ENCODE data around the gene OSBPL2. TPM values are rescaled to one million over a fixed set of nuclear protein-coding genes. Genes with fewer than 3 reads are reported as not detected.

The OSBPL2 gene
- total and polyA plus RNA-seq, 7 donors, result 9.6 to 30.9 (median 22.8) TPM

DNA sequence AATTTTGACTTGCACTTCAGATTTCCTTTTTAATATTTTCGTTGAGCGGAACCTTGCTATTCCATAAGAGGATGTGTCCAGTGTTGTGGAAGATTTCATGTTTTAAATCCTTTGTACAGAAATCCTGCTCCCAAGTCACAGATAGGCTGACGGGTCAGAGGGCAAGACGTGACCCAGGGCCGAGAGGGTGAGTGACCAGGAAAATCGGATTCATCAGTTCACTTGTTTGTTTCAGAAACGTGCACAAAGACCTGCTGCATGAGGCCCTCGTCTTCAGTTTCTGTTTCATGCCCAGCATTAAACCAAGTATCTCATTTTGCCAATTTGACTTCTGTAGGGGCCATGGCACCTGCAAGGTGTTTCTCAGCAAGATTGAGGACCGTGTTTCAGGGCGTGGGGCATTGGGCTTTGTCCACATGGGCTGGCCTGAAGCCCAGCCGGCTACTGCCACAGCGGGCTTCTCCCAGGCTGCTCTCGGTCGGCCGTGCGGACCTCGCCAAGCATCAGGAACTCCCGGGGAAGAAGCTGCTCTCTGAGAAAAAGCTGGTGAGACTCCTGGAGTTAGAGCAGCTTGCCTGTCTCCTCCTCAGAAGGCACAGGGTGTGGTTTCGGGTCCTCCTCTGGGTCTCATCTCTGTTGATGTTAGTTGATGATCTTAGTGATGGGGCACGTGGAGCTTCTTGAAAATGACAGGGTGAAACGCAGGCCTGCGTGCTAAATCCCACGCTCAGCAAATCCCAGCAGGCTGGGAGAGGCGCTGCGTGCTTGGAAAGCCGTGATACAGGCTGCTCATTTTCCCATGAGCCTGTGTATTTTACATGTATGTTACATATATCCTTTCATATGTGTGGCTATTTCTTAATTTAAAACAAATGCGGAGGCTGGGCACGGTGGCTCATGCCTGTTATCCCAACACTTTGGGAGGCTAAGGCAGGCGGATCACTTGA lies 45.0 kb upstream of the OSBPL2 start:
- peaks cover 0 to 79% of the 10 kb centered on the region in 2 donors for H3K36me3 ChIP-seq (ENCODE audit: insufficient read depth in 1 of 2, low read depth in 1 of 2)

DNA sequence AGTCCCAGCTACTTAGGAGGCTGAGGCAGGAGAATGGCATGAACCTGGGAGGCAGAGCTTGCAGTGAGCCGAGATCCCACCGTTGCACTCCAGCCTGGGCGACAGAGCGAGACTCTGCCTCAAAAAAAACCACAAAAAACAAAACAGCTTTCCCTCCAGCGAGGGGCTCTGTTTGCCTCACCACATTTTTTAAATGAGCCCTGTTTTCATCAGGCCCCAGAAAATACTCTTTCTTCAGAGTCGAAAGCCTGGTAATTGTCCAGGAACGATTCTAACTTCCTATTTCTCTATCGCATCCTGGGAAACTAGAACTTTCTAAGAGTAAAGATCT lies 43.3 kb upstream of the OSBPL2 start:
- no peaks in the 10 kb centered on the region for H3K9me3 ChIP-seq
- no peaks in the 10 kb centered on the region for H3K4me1 ChIP-seq
- no peaks in the 10 kb centered on the region for H3K27me3 ChIP-seq (ENCODE audit: insufficient read depth in 3 of 3, low read length in 2 of 3)
- H3K36me3 ChIP-seq (ENCODE audit: insufficient read depth in 1 of 2, low read depth in 1 of 2), result peaks cover 3 to 80% of the 10 kb centered on the region in 2 donors
- TF ChIP-seq, protein P1, sequence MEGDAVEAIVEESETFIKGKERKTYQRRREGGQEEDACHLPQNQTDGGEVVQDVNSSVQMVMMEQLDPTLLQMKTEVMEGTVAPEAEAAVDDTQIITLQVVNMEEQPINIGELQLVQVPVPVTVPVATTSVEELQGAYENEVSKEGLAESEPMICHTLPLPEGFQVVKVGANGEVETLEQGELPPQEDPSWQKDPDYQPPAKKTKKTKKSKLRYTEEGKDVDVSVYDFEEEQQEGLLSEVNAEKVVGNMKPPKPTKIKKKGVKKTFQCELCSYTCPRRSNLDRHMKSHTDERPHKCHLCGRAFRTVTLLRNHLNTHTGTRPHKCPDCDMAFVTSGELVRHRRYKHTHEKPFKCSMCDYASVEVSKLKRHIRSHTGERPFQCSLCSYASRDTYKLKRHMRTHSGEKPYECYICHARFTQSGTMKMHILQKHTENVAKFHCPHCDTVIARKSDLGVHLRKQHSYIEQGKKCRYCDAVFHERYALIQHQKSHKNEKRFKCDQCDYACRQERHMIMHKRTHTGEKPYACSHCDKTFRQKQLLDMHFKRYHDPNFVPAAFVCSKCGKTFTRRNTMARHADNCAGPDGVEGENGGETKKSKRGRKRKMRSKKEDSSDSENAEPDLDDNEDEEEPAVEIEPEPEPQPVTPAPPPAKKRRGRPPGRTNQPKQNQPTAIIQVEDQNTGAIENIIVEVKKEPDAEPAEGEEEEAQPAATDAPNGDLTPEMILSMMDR (IDR thresholded peaks at IDR 0.05), result no peak
- H3K27ac ChIP-seq, result no peak overlapping the region
- intact Hi-C loops (cut with DNase I), result no loop called here
- ATAC-seq, result no peak
- DNase-seq, result peak in 1 of 2 donors; percentile 15
- 80 to 89% (median 87%) methylated on average over 8 of the region's 8 CpGs for WGBS, 3 donors
- no peak overlapping the region for H3K4me3 ChIP-seq

More for the DNA sequence above, 45.0 kb upstream of the OSBPL2 start:
- H3K4me3 ChIP-seq, result no peak overlapping the region
- DNase-seq, result peak in 1 of 2 donors; percentile 26
- H3K27ac ChIP-seq, result no peak overlapping the region
- H3K4me1 ChIP-seq, result no peaks in the 10 kb centered on the region
- TF ChIP-seq, protein P1 (IDR thresholded peaks at IDR 0.05), result no peak
- ATAC-seq, result no peak
- H3K9me3 ChIP-seq, result no peaks in the 10 kb centered on the region
- 82 to 92% (median 89%) methylated on average over 29 of the region's 29 CpGs for WGBS, 3 donors
- intact Hi-C loops (cut with DNase I), result no loop called here
- no peaks in the 10 kb centered on the region for H3K27me3 ChIP-seq (ENCODE audit: insufficient read depth in 3 of 3, low read length in 2 of 3)

DNA sequence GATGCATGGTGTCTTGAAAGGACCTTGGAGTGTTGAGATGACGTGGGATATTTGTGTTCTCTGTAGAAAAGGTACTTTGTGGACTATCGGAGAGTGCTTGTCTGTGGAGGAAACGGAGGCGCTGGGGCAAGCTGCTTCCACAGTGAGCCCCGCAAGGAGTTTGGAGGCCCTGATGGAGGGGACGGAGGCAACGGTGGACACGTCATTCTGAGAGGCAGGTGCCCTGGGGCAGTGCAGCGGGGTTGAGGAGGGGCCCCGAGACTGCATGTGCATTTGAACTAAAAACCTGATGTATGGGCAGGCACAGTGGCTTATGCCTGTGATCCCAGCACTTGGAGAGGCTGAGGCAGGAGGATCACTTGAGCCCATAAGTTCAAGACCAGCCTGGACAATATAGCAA lies 42.6 kb upstream of the OSBPL2 start:
- Histone ChIP-seq H3K27ac (no peak overlapping the region), H3K27me3 (ENCODE audit: insufficient read depth in 3 of 3, low read length in 2 of 3) (no peaks in the 10 kb centered on the region), H3K4me1 (no peaks in the 10 kb centered on the region), H3K36me3 (ENCODE audit: insufficient read depth in 1 of 2, low read depth in 1 of 2) (peaks cover 3 to 80% of the 10 kb centered on the region in 2 donors), H3K9me3 (no peaks in the 10 kb centered on the region), H3K4me3 (no peak overlapping the region)
- 93 to 96% (median 95%) methylated on average over 10 of the region's 10 CpGs for WGBS, 3 donors
- no peak for ATAC-seq
- intact Hi-C loops (cut with DNase I), result no loop called here
- TF ChIP-seq, protein P1 (IDR thresholded peaks at IDR 0.05), result no peak
- DNase-seq, result peak in 1 of 2 donors; percentile 46

DNA sequence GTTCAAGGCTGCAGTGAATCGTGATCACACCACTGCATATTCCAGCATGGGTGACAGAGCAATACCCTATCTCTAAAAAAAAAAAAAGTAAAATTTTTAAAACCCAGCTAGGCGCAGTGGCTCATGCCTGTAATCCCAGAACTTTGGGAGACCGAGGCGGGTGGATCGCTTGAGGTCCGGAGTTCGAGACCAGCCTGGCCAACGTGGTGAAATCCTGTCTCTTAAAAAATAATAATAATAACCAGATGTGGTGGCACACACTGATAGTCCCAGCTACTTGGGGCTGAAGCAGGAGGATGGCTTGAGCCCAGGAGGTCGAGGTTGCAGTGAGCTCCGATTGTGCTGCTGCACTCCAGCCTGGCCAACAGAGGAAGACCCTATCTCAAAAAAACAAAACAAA lies 42.0 kb upstream of the OSBPL2 start:
- Histone ChIP-seq H3K4me3 (no peak overlapping the region), H3K27me3 (ENCODE audit: insufficient read depth in 3 of 3, low read length in 2 of 3) (no peaks in the 10 kb centered on the region), H3K9me3 (no peaks in the 10 kb centered on the region), H3K27ac (no peak overlapping the region), H3K4me1 (no peaks in the 10 kb centered on the region), H3K36me3 (ENCODE audit: insufficient read depth in 1 of 2, low read depth in 1 of 2) (peaks cover 3 to 80% of the 10 kb centered on the region in 2 donors)
- DNase-seq (peak in 1 of 2 donors; percentile 15), ATAC-seq (no peak)
- WGBS, 3 donors, result 94 to 97% (median 95%) methylated on average over 10 of the region's 10 CpGs
- TF ChIP-seq, protein P1 (IDR thresholded peaks at IDR 0.05), result no peak
- intact Hi-C loops (cut with DNase I), result no loop called here

All from psoas muscle (tissue), 8 donors.